IgD-negative memory B cell (primary cell): ENCODE measurements around the gene DEPDC1. TPM values are rescaled to one million over a fixed set of nuclear protein-coding genes. Genes with fewer than 3 reads are reported as not detected.
A peak's percentile ranks its signal among the peaks of the same experiment; 100 is the strongest.

ENCODE experiments used
- H3K27ac Mint-ChIP-seq, 3 donors: one replicate each; pipeline ENCODE4 v1.8.0; 2020 to 2022; ENCODE audit warnings: mild to moderate bottlenecking in 3 of 3, mixed read lengths in 3 of 3, moderate library complexity in 1 of 3
- H3K27me3 Mint-ChIP-seq: one replicate; pipeline ENCODE4 v1.8.0; 2021; ENCODE audit warnings: mixed read lengths
- H3K36me3 Mint-ChIP-seq: one replicate; pipeline ENCODE4 v1.8.0; 2020; ENCODE audit warnings: mild to moderate bottlenecking, mixed read lengths
- H3K4me1 Mint-ChIP-seq, 3 donors: one replicate each; pipeline ENCODE4 v1.8.0; 2020 to 2022; ENCODE audit warnings: mixed read lengths in 3 of 3, mild to moderate bottlenecking in 1 of 3
- H3K4me3 Mint-ChIP-seq, 4 donors: one replicate each; pipeline ENCODE4 v1.8.0; 2020 to 2022; ENCODE audit warnings: mild to moderate bottlenecking in 4 of 4, mixed read lengths in 4 of 4, moderate library complexity in 3 of 4
- H3K9me3 Mint-ChIP-seq, 3 donors: one replicate each; pipeline ENCODE4 v1.8.0; 2020 to 2021; ENCODE audit warnings: mixed read lengths in 3 of 3, mild to moderate bottlenecking in 1 of 3
- polyA plus RNA-seq: library from polyadenylated mRNA; unstranded; fragments of 300-500 nt; fragmentation: Illumina TruSeq; gene quantifications from one replicate; pipeline ENCODE4 v1.2.3, GENCODE V29; 2021

The DEPDC1 gene
- polyA plus RNA-seq, 1 donor from 2014 or later, result 0.29 TPM

DNA sequence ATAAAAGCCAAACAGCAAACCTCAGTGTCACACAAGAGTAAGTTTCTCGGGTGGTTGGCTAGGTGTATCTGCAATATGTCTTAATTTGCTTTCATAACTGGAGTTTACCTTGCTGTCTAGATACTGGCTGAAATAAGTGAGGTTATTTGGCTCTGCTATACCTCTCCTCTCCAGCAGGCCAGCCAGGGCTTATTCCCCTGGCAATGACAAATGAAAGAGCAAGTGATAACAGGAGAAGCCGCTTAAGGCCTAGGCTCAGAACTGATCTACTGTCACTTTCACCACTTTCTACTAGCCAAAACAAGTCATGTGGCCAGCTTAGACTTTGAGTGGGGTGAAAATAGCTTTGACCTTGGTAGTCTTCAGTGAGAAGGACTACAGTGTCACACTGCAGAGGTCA lies 42.3 kb downstream of the DEPDC1 start:
- H3K9me3 Mint-ChIP-seq, result no peaks in the 10 kb centered on the region
- no peak overlapping the region for H3K27ac Mint-ChIP-seq
- no peak overlapping the region for H3K4me3 Mint-ChIP-seq
- H3K36me3 Mint-ChIP-seq, result no peaks in the 10 kb centered on the region
- H3K27me3 Mint-ChIP-seq, result no peaks in the 10 kb centered on the region
- H3K4me1 Mint-ChIP-seq, result no peaks in the 10 kb centered on the region

GRCh38 chr1:68453060-68453670 lies 43.7 kb downstream of the DEPDC1 start:
- H3K27ac Mint-ChIP-seq, result no peak overlapping the region
- H3K36me3 Mint-ChIP-seq, result no peaks in the 10 kb centered on the region
- no peaks in the 10 kb centered on the region for H3K4me1 Mint-ChIP-seq
- peaks cover 1% of the 10 kb centered on the region for H3K27me3 Mint-ChIP-seq
- H3K9me3 Mint-ChIP-seq, result no peaks in the 10 kb centered on the region
- no peak overlapping the region for H3K4me3 Mint-ChIP-seq

DNA sequence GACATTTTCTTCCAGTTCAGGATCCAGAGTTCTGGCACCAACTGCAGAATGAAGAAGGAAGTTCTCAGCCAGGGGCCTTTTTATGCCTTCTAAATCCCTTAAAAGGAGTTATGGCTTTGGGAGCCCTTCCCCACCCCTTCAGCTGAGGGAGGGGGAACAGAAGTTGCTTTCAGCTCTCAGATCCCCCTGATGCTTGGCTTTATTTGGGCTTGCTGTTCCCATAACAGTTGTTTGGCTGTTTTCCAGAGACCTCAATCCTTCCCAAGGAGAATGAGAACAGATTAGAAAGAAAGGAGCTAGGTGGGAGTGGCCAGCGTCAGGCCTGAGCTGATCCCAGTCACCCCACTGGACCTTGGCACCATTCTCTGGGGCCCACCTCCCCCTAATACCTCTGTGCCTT lies 47.0 kb downstream of the DEPDC1 start, which contains the start of gene RPE65:
Gene RPE65 (minus strand): TSS at position 54 of the 400 bp plus-strand sequence. CDS start 49 bp downstream, at position 5.
- no peak within 1 kb of the TSS for H3K27ac Mint-ChIP-seq
- no peaks in the 10 kb centered on the region for H3K4me1 Mint-ChIP-seq
- H3K36me3 Mint-ChIP-seq, result no peaks in the 10 kb centered on the region
- peaks cover 1% of the 10 kb centered on the region for H3K27me3 Mint-ChIP-seq
- no peaks in the 10 kb centered on the region for H3K9me3 Mint-ChIP-seq
- no peak within 1 kb of the TSS for H3K4me3 Mint-ChIP-seq

DNA sequence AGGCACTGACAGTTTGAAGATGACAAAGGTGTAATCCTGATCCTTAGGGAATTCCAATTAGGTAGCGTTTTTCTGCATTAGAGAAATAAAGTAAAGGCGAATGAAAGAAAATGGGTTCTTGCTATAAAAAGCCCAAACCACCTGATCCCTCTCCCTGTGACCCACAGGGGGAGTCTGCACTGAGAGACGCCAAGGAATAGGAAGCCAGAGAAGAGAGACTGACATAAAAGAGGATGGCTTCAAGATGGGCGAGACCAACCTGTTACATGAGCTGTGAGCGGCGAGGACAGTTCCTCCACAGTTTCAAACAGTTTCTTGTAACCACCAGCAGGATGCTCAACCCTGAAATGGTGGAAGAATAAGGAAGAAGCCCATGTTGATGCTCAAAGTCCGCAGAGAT lies 48.5 kb downstream of the DEPDC1 start:
- Mint-ChIP-seq H3K4me3 (no peak overlapping the region), H3K27ac (no peak overlapping the region), H3K27me3 (peaks cover 4% of the 10 kb centered on the region), H3K4me1 (no peaks in the 10 kb centered on the region), H3K36me3 (no peaks in the 10 kb centered on the region), H3K9me3 (no peaks in the 10 kb centered on the region)

DNA sequence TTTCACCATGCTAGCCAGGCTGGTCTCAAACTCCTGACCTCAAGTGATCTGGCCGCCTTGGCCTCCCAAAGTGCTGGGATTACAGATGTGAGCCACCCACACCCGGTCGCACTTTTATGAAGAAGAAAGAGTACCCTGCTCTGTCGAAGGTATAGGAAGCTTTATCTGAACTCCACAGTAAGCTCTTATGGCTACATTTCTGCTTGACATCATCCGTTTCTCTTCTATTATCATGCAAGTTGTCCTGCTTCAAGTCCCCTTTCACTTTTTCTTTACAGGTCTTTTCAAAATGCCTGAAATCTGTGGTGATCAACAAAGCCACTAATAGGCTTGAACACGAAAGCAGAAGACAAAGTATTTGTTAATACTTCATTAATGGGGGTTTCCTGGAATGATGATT lies 51.2 kb downstream of the DEPDC1 start:
- Mint-ChIP-seq H3K27ac (no peak overlapping the region), H3K36me3 (no peaks in the 10 kb centered on the region), H3K27me3 (peaks cover 5% of the 10 kb centered on the region), H3K9me3 (no peaks in the 10 kb centered on the region), H3K4me3 (no peak overlapping the region), H3K4me1 (peaks cover 0 to 2% (median 0%) of the 10 kb centered on the region in 3 donors)

- Mint-ChIP-seq H3K27ac (no peak overlapping the region), H3K4me1 (peaks cover 5 to 9% (median 7%) of the 10 kb centered on the region in 3 donors), H3K36me3 (no peaks in the 10 kb centered on the region), H3K9me3 (no peaks in the 10 kb centered on the region), H3K4me3 (no peak overlapping the region), H3K27me3 (peaks cover 6% of the 10 kb centered on the region)
Observed at GRCh38 chr1:68442822-68443556, 53.9 kb downstream of the DEPDC1 start.

DNA sequence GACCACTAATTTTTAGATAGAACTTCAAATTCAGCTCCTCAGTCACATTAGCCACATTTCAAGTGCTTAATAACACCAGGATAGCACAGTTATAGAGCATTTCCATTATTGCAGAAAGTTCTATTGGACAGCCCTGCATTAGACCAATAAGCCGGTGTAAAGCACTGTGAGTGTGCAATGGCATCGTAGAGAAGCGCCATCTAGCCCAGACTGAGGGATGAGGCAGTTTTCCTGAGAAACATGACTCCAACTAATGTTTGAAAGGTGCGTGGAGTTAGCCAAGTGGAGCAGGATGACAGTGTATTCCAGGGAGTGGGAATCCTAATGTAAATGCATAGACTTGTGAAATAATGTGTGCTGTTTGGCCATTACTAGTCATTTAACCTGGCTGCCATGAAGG lies 54.9 kb downstream of the DEPDC1 start:
- no peak overlapping the region for H3K27ac Mint-ChIP-seq
- H3K27me3 Mint-ChIP-seq, result peaks cover 6% of the 10 kb centered on the region
- H3K9me3 Mint-ChIP-seq, result no peaks in the 10 kb centered on the region
- H3K4me1 Mint-ChIP-seq, result peaks cover 5 to 9% (median 7%) of the 10 kb centered on the region in 3 donors
- no peaks in the 10 kb centered on the region for H3K36me3 Mint-ChIP-seq
- no peak overlapping the region for H3K4me3 Mint-ChIP-seq

DNA sequence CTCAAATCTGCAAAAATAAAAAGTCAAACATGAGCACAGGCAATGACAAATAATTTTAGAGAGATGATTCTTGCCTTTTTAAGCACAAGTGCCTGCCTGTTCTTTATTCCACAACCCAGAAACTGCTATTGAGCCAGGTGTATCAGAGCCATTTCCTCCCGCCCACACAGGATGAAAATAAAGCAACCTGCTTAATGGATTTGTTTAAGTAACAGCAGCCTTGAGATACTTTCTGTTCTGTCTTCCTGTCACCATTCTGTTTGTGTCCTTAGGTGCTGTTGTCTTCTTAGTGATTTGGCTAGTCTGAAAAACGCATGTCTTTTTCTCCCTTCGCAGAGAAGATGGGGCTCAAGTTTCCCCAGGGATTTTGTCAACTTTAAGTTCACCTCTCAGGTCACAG lies 58.6 kb downstream of the DEPDC1 start:
- peaks cover 5 to 9% (median 7%) of the 10 kb centered on the region in 3 donors for H3K4me1 Mint-ChIP-seq
- H3K36me3 Mint-ChIP-seq, result no peaks in the 10 kb centered on the region
- peak overlapping the region in 1 of 3 donors; percentile 41 for H3K27ac Mint-ChIP-seq
- peak overlapping the region in 1 of 4 donors; percentile 14 for H3K4me3 Mint-ChIP-seq
- H3K9me3 Mint-ChIP-seq, result no peaks in the 10 kb centered on the region
- H3K27me3 Mint-ChIP-seq, result peaks cover 3% of the 10 kb centered on the region

GRCh38 chr1:68433395-68433794 lies 63.5 kb downstream of the DEPDC1 start:
- no peaks in the 10 kb centered on the region for H3K36me3 Mint-ChIP-seq
- no peak overlapping the region for H3K4me3 Mint-ChIP-seq
- no peaks in the 10 kb centered on the region for H3K9me3 Mint-ChIP-seq
- H3K4me1 Mint-ChIP-seq, result peaks cover 1 to 3% (median 3%) of the 10 kb centered on the region in 3 donors
- no peak overlapping the region for H3K27ac Mint-ChIP-seq
- no peaks in the 10 kb centered on the region for H3K27me3 Mint-ChIP-seq

- Mint-ChIP-seq H3K27me3 (no peaks in the 10 kb centered on the region), H3K9me3 (no peaks in the 10 kb centered on the region), H3K4me1 (no peaks in the 10 kb centered on the region), H3K27ac (no peak overlapping the region), H3K36me3 (no peaks in the 10 kb centered on the region), H3K4me3 (no peak overlapping the region)
Observed at GRCh38 chr1:68431076-68431475, 65.8 kb downstream of the DEPDC1 start.

DNA sequence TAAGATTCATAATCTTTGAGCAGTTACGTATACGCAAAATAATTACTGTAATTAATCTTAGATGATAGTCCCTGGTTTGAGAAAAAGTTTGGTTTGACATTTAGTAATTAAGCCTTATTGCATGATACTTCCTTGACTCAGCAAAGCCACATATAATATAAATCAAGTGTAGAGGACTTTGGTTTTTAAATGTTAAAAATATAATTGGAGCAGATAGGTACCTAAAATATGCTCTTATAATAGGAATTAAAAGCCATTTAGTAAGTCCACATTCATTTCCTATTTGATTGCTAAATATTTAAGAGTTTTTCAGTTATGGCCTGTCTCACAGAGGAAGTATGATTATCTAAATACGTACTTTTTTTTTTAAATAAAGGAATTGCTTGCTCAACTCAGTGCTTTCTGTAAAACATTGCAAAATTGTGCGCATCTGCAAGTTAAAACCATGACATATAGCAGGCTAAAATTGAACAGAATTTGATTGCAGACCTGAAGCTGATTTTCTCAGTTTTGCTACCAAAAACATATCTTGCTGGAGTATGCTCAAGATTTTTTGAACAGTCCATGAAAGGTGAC lies 67.6 kb downstream of the DEPDC1 start:
- no peaks in the 10 kb centered on the region for H3K9me3 Mint-ChIP-seq
- no peak overlapping the region for H3K27ac Mint-ChIP-seq
- H3K4me3 Mint-ChIP-seq, result no peak overlapping the region
- H3K36me3 Mint-ChIP-seq, result no peaks in the 10 kb centered on the region
- H3K27me3 Mint-ChIP-seq, result no peaks in the 10 kb centered on the region
- H3K4me1 Mint-ChIP-seq, result no peaks in the 10 kb centered on the region

- H3K27ac Mint-ChIP-seq, result no peak overlapping the region
- H3K4me1 Mint-ChIP-seq, result no peaks in the 10 kb centered on the region
- H3K36me3 Mint-ChIP-seq, result no peaks in the 10 kb centered on the region
- no peaks in the 10 kb centered on the region for H3K27me3 Mint-ChIP-seq
- H3K4me3 Mint-ChIP-seq, result no peak overlapping the region
- no peaks in the 10 kb centered on the region for H3K9me3 Mint-ChIP-seq
Observed at GRCh38 chr1:68426594-68426993, 70.3 kb downstream of the DEPDC1 start.

Other genes starting within 250 kb of the DEPDC1 start
- not detected for gene RPE65, start 47.1 kb downstream of the DEPDC1 start, polyA plus RNA-seq